HG03442 (cell line): Measurements from ENCODE around the gene PPP1R14C.

ENCODE experiments used
- ATAC-seq: cut with Tn5 transposase; IDR thresholded peaks from one replicate; pipeline ENCODE4 v1.9.1; 2021; ENCODE audit warnings: mild to moderate bottlenecking, moderate library complexity; ENCODE audit not compliant: unreplicated experiment

Gene PPP1R14C

DNA sequence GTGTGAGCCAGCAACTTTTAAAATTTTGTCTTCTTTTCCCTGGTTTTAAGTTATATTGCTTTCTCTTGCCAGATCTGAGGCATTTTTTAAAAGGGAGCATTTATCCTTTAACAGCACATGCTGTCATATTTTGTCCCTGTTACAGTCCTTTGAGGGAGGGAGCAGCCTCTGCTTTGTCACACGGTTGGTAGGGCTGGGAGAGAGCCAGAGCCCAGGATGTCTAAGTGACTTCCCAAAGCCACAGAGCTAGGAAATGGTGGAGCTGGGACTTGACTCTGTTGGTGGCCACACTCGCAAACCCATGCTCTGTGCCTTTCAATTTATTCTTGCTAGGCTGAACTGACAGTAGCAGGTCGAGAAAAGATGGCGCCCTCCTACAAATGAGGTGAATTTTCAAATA is 145.6 kb downstream of the PPP1R14C start:
- ATAC-seq: no peak

DNA sequence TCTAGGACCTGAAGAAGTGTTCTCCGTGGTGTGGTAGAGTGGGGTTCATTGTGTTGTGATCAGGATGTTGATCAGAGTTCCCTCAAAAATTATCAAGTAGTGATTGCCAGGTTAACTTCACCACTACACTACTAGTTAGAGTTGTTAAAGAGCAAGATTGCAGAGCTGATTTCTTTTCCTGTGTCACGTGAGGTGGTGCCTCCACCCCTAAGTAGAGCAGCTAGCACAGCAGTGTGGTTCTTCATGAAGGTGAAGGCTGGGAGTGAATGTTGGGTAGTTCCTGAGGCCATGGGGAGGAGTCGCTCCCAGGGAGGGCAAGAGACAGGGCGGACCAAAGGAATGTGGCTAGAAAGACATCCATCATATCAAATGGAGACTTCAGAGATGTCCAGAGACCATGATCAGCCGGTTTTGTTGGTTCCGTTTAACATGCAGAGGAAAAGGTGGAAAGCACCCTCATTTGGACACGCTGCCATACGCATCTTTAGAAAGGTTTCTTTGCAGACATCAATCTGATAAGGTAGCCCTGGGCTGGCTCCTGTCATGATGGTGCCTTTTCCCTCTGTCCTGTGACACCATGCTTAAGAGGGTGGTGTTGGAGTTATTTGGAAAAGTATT is 146.7 kb downstream of the PPP1R14C start:
- no peak for ATAC-seq

DNA sequence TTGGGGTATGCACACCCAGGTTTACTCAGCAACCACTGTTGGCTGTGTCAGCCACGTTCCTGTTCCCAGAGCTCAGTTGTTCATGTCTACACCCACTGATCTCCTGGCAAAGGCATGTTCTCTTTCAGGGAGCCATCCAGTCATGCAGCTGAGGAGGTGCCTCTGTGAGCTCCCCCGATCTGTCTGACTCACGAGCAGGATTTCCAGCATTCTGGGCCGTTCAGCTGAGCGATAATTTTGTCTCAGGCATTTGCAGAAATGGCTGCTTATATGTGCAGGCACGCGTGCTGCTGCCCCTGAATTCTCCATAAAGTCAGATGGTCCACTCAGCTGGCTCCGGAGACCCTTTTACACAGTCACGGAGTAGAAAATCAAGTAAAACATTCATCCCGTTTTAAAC is 147.6 kb downstream of the PPP1R14C start:
- ATAC-seq: no peak

- ATAC-seq: no peak
Measured at GRCh38 chr6:150291968-150292710, 149.3 kb downstream of the PPP1R14C start.

- ATAC-seq: no peak
Measured at GRCh38 chr6:150293019-150293418, 150.2 kb downstream of the PPP1R14C start.

DNA sequence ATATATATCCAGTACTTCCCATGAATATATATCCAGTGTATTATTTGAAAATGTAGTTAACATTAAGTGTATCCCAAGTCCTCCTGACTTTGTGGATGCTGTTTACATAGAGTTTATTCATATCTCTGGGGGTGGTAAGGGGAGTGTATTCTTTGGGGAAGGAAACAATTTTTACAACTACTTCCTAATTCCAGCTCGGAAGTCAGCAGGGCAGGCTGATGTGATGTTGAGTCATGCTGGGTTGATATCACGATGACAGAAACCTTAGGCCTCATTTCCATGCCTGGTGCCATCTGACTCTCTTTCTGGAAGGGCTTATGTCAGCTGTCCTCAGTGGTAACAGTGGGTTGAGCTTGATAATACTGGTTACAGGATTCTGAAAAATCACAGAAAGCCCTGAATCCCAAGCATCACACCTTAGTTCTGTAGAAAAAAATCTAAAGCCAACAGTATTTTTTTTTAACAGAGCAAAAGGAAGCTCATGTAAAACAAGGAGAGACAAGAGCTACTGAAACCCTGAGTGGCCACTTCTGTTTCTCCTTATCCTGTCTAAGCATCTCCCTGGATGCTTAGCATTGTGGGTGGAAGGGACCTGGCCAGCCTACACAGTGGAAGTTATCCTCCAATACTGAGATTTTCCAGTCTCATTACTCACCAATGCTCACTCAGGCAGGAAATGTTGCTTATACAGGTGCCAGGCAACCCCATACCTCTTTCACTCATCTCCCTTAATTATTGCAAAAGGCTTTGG is 150.8 kb downstream of the PPP1R14C start:
- ATAC-seq: no peak

- ATAC-seq: no peak
Measured at GRCh38 chr6:150296890-150297289, 154.0 kb downstream of the PPP1R14C start.

DNA sequence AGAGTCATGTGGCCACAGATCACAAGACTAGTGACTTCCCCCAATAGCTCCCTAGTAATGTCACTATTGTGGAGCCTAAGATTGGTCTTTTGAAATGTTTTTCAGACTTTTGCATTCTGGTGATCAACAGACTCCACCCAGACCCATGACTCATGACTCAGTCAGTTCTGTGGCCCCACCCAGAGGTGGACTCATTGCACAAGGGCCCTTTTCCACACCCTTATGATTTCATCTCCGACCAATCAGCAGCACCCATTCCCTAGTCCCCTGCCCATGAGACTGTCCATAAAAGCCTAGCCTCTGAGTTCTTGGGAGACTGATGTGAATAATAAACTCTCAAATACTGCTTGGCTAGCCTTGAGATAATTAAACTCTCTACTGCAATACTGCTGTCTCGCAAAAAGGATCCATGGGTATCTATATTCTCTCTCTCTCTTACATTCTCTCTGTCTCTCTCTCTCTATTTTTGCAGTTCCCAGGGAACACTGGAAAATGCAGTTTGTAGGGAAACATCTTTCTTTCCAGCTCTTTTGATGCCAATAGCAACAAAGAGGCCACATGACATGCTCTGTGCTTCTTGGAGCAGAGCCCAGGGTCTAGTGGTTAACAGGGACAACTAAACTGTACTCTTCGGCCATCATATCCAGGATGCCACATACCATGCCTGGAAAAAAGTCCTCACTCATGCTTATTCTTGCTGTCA is 154.6 kb downstream of the PPP1R14C start:
- no peak for ATAC-seq

DNA sequence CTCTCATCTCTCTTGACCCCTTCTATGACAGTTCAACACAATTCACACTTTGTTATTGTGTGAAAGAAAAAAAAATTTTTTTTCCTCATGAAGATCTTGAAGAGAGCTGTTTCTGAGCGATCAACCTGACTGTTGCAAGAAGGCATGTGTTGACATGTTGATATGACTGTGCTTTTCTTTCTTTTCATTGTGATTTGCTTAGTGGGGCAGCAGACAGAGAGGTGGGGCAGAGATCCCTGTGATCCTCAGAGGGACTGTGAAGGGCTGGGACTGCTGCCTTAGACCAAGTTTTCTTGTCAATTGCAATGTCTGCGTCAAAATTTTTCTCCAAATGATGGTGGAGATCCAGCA is 155.2 kb downstream of the PPP1R14C start:
- ATAC-seq: no peak

GRCh38 chr6:150298676-150299075 is 155.8 kb downstream of the PPP1R14C start:
- ATAC-seq: no peak
